Measurements from ENCODE around the gene KAZALD1. TPM values are rescaled to one million over a fixed set of nuclear protein-coding genes. Genes with fewer than 3 reads are reported as not detected.

Gene KAZALD1
- total RNA-seq, 4 donors from 2014 or later, result 1.0 to 4.0 (median 2.6) TPM

GRCh38 chr10:101085846-101086245 lies 24.1 kb downstream of the KAZALD1 start:
- 65% methylated on average over 5 of the region's 6 CpGs for WGBS
- H3K27ac ChIP-seq (replicated peaks in 1 of 4), result no peak overlapping the region
- intact Hi-C loops (cut with DNase I), result no loop called here

GRCh38 chr10:101087376-101087775 lies 25.6 kb downstream of the KAZALD1 start:
- TF ChIP-seq EP300 (IDR thresholded peaks at IDR 0.05), result no peak
- no peak for TF ChIP-seq POLR2A (IDR thresholded peaks at IDR 0.05; ENCODE audit: low read depth)
- TF ChIP-seq POLR2AphosphoS5 (IDR thresholded peaks at IDR 0.05), result no peak
- TF ChIP-seq CTCF (IDR thresholded peaks at IDR 0.05), result no peak
- intact Hi-C loops (cut with DNase I), result no loop called here
- Histone ChIP-seq H3K9me3 (no peaks in the 10 kb centered on the region), H3K4me3 (no peak overlapping the region), H3K27me3 (peaks cover 0 to 97% (median 10%) of the 10 kb centered on the region in 4 donors), H3K27ac (replicated peaks in 1 of 4) (no peak overlapping the region), H3K4me1 (no peaks in the 10 kb centered on the region), H3K36me3 (no peaks in the 10 kb centered on the region)
- 62% methylated on average over 5 of the region's 10 CpGs for WGBS
- no peak for DNase-seq (ENCODE audit: extremely low spot score)

More at GRCh38 chr10:101085846-101086245, 24.1 kb downstream of the KAZALD1 start:
- Histone ChIP-seq H3K36me3 (no peaks in the 10 kb centered on the region), H3K27me3 (peaks cover 0 to 93% (median 4%) of the 10 kb centered on the region in 4 donors), H3K4me3 (no peak overlapping the region), H3K9me3 (no peaks in the 10 kb centered on the region), H3K4me1 (no peaks in the 10 kb centered on the region)
- no peak for TF ChIP-seq POLR2AphosphoS5 (IDR thresholded peaks at IDR 0.05)
- no peak for TF ChIP-seq CTCF (IDR thresholded peaks at IDR 0.05)
- TF ChIP-seq POLR2A (IDR thresholded peaks at IDR 0.05; ENCODE audit: low read depth), result no peak
- DNase-seq (ENCODE audit: extremely low spot score), result no peak

DNA sequence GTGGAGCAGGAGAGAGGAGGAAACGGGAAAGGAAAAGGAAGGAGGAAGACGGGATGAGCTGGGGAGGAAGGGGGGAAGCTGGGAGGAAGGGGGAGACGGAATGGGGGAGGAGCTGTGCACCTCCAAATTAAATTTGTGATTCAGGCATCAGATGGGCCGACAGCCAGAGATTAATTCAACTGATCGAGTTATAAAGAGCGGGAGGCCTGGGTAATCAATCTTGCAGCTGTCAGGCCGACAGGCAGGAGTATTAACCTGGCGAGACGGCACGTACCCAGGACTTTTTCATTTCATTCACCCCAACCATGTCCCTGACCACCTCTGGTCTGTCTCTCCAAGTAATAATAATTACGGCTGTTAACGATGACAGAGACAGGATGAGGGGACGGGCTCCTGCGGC lies 26.2 kb downstream of the KAZALD1 start:
- no peak for DNase-seq (ENCODE audit: extremely low spot score)
- H3K27ac ChIP-seq (replicated peaks in 1 of 4), result no peak overlapping the region
- WGBS, result 28% methylated on average over 14 of the region's 14 CpGs
- intact Hi-C loops (cut with DNase I), result no loop called here
- TF ChIP-seq CTCF (IDR thresholded peaks at IDR 0.05) (no peak), POLR2A (IDR thresholded peaks at IDR 0.05; ENCODE audit: low read depth) (no peak), EP300 (IDR thresholded peaks at IDR 0.05) (no peak), POLR2AphosphoS5 (IDR thresholded peaks at IDR 0.05) (no peak)
- H3K27me3 ChIP-seq, result peaks cover 0 to 97% (median 14%) of the 10 kb centered on the region in 4 donors
- no peak overlapping the region for H3K4me3 ChIP-seq
- H3K36me3 ChIP-seq, result no peaks in the 10 kb centered on the region
- H3K9me3 ChIP-seq, result no peaks in the 10 kb centered on the region
- no peaks in the 10 kb centered on the region for H3K4me1 ChIP-seq

DNA sequence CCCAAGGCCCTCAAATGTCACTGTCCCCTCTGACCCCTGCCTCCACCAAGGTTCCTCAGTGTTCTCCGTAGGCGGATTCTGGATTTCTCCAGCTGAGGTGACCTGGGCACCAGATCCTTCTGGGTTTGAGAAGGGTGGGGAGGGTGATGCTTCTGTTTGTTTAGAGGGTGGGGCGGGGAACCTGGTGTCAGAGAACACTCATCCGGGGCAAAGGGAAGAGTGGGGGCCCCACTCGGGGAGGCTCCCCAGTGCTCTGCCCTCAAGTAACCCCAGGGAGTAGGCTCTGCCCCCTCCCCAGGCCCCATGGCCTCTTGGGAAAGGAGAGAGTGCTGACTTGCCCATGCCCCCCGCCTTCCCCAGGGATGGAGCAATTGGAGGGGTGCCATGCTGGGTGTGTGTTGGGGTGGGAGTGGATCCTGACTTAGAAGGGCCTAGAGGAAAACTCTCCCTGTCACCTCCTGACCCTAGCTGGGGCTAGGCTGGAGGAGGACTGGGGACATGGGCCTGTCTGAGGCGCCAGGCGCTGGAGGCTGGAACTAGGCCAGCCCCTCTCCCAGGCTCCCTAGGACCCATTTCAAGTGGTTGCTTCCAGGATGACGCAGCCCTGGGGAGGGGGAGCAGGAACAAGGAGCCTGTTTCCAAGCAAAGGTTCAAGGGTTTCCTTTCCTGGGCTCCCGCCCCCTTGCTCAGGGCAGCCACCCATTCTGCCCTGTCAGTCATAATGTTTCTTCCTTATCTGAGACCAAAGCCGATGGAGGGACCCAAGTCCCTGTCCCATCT lies 27.9 kb downstream of the KAZALD1 start:
- intact Hi-C loops (cut with DNase I), result no loop called here
- Histone ChIP-seq H3K4me3 (no peak overlapping the region), H3K36me3 (no peaks in the 10 kb centered on the region), H3K27me3 (peaks cover 0 to 97% (median 19%) of the 10 kb centered on the region in 4 donors), H3K4me1 (no peaks in the 10 kb centered on the region), H3K27ac (replicated peaks in 1 of 4) (no peak overlapping the region), H3K9me3 (no peaks in the 10 kb centered on the region)
- 79% methylated on average over 10 of the region's 11 CpGs for WGBS
- TF ChIP-seq POLR2A (IDR thresholded peaks at IDR 0.05; ENCODE audit: low read depth), result no peak
- TF ChIP-seq EP300 (IDR thresholded peaks at IDR 0.05), result no peak
- TF ChIP-seq POLR2AphosphoS5 (IDR thresholded peaks at IDR 0.05), result no peak
- TF ChIP-seq CTCF (IDR thresholded peaks at IDR 0.05), result no peak
- DNase-seq (ENCODE audit: extremely low spot score), result no peak
